ENCODE results near the gene MON1B.

Gene MON1B

GRCh38 chr16:77197747-77198146 is 6.8 kb downstream of the MON1B start:
- no peak overlapping the region for H3K9ac ChIP-seq (ENCODE audit: low read length)
- H3K9me2 ChIP-seq (replicated peaks; ENCODE audit: insufficient read depth, low read length), result no peaks in the 10 kb centered on the region
- H2AFZ ChIP-seq (ENCODE audit: low read depth, low read length, severe bottlenecking), result no peak overlapping the region
- H3K27ac ChIP-seq (ENCODE audit: low read depth, low read length), result no peak overlapping the region
- no peaks in the 10 kb centered on the region for H3K27me3 ChIP-seq (ENCODE audit: low read length)
- TF ChIP-seq CTCF (IDR thresholded peaks at IDR 0.05; ENCODE audit: insufficient read depth, low read length, poor library complexity, severe bottlenecking) (no peak), EZH2phosphoT487 (conservative IDR thresholded peaks at IDR 0.05; ENCODE audit: low read length) (no peak)
- peaks cover under 1% of the 10 kb centered on the region; the same call in 1 of the 2 replicates for H4K20me1 ChIP-seq (ENCODE audit: low read depth, low read length)
- no peaks in the 10 kb centered on the region for H3K9me3 ChIP-seq (ENCODE audit: insufficient read depth, low read length)
- H3K36me3 ChIP-seq (ENCODE audit: low read length), result peaks cover 7% of the 10 kb centered on the region; the same call in 1 of the 2 replicates
- no peak overlapping the region for H3K4me3 ChIP-seq (ENCODE audit: insufficient read depth, low read length, poor library complexity, severe bottlenecking)
- H3F3A ChIP-seq (ENCODE audit: insufficient read depth), result no peaks in the 10 kb centered on the region
- H3K79me2 ChIP-seq (ENCODE audit: insufficient read depth, low read length), result peaks cover 17% of the 10 kb centered on the region
- no peak overlapping the region for H3K4me2 ChIP-seq (ENCODE audit: low read depth, low read length, poor library complexity, severe bottlenecking)

GRCh38 chr16:77199211-77199610 is 8.2 kb downstream of the MON1B start, which contains the start of gene SYCE1L:
Gene SYCE1L (plus strand): TSS chr16:77199408. CDS start chr16:77199452, 44 bp downstream.
- Histone ChIP-seq H3K9ac (ENCODE audit: low read length) (no peak within 1 kb of the TSS), H3K27me3 (ENCODE audit: low read length) (no peaks in the 10 kb centered on the region), H3K9me3 (ENCODE audit: insufficient read depth, low read length) (no peaks in the 10 kb centered on the region), H3K4me2 (ENCODE audit: low read depth, low read length, poor library complexity, severe bottlenecking) (no peak within 1 kb of the TSS), H2AFZ (ENCODE audit: low read depth, low read length, severe bottlenecking) (no peak within 1 kb of the TSS), H3K27ac (ENCODE audit: low read depth, low read length) (no peak within 1 kb of the TSS), H4K20me1 (ENCODE audit: low read depth, low read length) (no peaks in the 10 kb centered on the region; the same call in 1 of the 2 replicates), H3K79me2 (ENCODE audit: insufficient read depth, low read length) (0 out of 2 replicates have a peak, but pooled peaks cover 2% of the 10 kb centered on the region), H3F3A (ENCODE audit: insufficient read depth) (no peaks in the 10 kb centered on the region), H3K9me2 (replicated peaks; ENCODE audit: insufficient read depth, low read length) (no peaks in the 10 kb centered on the region), H3K4me3 (ENCODE audit: insufficient read depth, low read length, poor library complexity, severe bottlenecking) (no peak within 1 kb of the TSS), H3K36me3 (ENCODE audit: low read length) (peaks cover 3% of the 10 kb centered on the region; the same call in 1 of the 2 replicates)
- TF ChIP-seq CTCF (IDR thresholded peaks at IDR 0.05; ENCODE audit: insufficient read depth, low read length, poor library complexity, severe bottlenecking), result no peak

GRCh38 chr16:77206533-77206932 is 15.5 kb downstream of the MON1B start:
- no peak overlapping the region for H3K9ac ChIP-seq (ENCODE audit: low read length)
- H3K4me3 ChIP-seq (ENCODE audit: insufficient read depth, low read length, poor library complexity, severe bottlenecking), result no peak overlapping the region
- no peaks in the 10 kb centered on the region for H3K36me3 ChIP-seq (ENCODE audit: low read length)
- H3K9me2 ChIP-seq (replicated peaks; ENCODE audit: insufficient read depth, low read length), result no peaks in the 10 kb centered on the region
- H3K27me3 ChIP-seq (ENCODE audit: low read length), result no peaks in the 10 kb centered on the region
- H3K79me2 ChIP-seq (ENCODE audit: insufficient read depth, low read length), result no peaks in the 10 kb centered on the region
- TF ChIP-seq CTCF (IDR thresholded peaks at IDR 0.05; ENCODE audit: insufficient read depth, low read length, poor library complexity, severe bottlenecking), result no peak
- H3K9me3 ChIP-seq (ENCODE audit: insufficient read depth, low read length), result no peaks in the 10 kb centered on the region
- no peaks in the 10 kb centered on the region for H4K20me1 ChIP-seq (ENCODE audit: low read depth, low read length)
- no peak overlapping the region for H3K27ac ChIP-seq (ENCODE audit: low read depth, low read length)
- H3F3A ChIP-seq (ENCODE audit: insufficient read depth), result no peaks in the 10 kb centered on the region
- no peak overlapping the region for H2AFZ ChIP-seq (ENCODE audit: low read depth, low read length, severe bottlenecking)
- no peak overlapping the region for H3K4me2 ChIP-seq (ENCODE audit: low read depth, low read length, poor library complexity, severe bottlenecking)

Data from SU-DHL-6 (cell line).